Ovary (tissue), 3 donors: ENCODE data around the gene NAGPA.

Source experiments
- CTCF ChIP-seq, 3 donors: fragments of 450-650 bp in 2 of 3; fragments of 200-600 bp in 1 of 3; IDR thresholded peaks; one replicate each; pipeline versions ENCODE4 v1.5.1 to v1.8.0; 2016 to 2022; ENCODE audit warnings: antibody characterized with exemption in 3 of 3, mild to moderate bottlenecking in 1 of 3
- POLR2A ChIP-seq: fragments of 450-650 bp; IDR thresholded peaks from one replicate; pipeline ENCODE4 v1.6.1; 2017; ENCODE audit warnings: antibody characterized with exemption, mild to moderate bottlenecking, moderate library complexity
- donor health status: DM: no; HTN: no; CAD: no.

GRCh38 chr16:4982056-4982867 lies 51.5 kb downstream of the NAGPA start:
- TF ChIP-seq CTCF (IDR thresholded peaks at IDR 0.05) (no peak), POLR2A (no peak)
